Subcutaneous abdominal adipose tissue (tissue), 5 donors: ENCODE results near the gene ENOSF1.

Experiments
- H3K27ac ChIP-seq: one replicate; pipeline ENCODE4 v1.7.0; 2013; ENCODE audit warnings: low read depth, mild to moderate bottlenecking, inconsistent platforms, low read length, moderate library complexity
- H3K27me3 ChIP-seq, 5 donors: one replicate each; pipeline ENCODE4 v1.7.0; 2013; ENCODE audit warnings: low read length in 5 of 5, inconsistent platforms in 1 of 5; ENCODE audit not compliant: control insufficient read depth in 5 of 5, insufficient read depth in 4 of 5
- H3K36me3 ChIP-seq, 5 donors: one replicate each; pipeline ENCODE4 v1.7.0; 2013; ENCODE audit warnings: low read length in 5 of 5; ENCODE audit not compliant: control insufficient read depth in 5 of 5, insufficient read depth in 5 of 5
- H3K4me1 ChIP-seq, 5 donors: one replicate each; pipeline ENCODE4 v1.7.0; 2013; ENCODE audit warnings: low read length in 5 of 5, mild to moderate bottlenecking in 3 of 5, moderate library complexity in 1 of 5; ENCODE audit not compliant: control insufficient read depth in 5 of 5, insufficient read depth in 5 of 5
- H3K4me3 ChIP-seq, 5 donors: one replicate each; pipeline ENCODE4 v1.7.0; 2013; ENCODE audit warnings: low read length in 5 of 5, low read depth in 1 of 5
- H3K9ac ChIP-seq, 5 donors: one replicate each; pipeline ENCODE4 v1.7.0; 2013; ENCODE audit warnings: low read length in 5 of 5, mild to moderate bottlenecking in 4 of 5, moderate library complexity in 3 of 5
- H3K9me3 ChIP-seq, 5 donors: one replicate each; pipeline ENCODE4 v1.7.0; 2013; ENCODE audit warnings: low read length in 5 of 5; ENCODE audit not compliant: control insufficient read depth in 5 of 5
- donor health status: healthy.
- donor health status: healthy.
- donor health status: healthy.
- donor health status: healthy.
- donor health status: healthy.

ENOSF1 gene

GRCh38 chr18:708096-708495, 4.3 kb downstream of the ENOSF1 start:
- Histone ChIP-seq H3K9me3 (no peaks in the 10 kb centered on the region), H3K4me3 (no peak overlapping the region), H3K9ac (no peak overlapping the region), H3K4me1 (peaks cover 3 to 19% (median 13%) of the 10 kb centered on the region in 5 donors), H3K27me3 (no peaks in the 10 kb centered on the region), H3K27ac (no peak overlapping the region), H3K36me3 (peaks cover 0 to 30% (median 14%) of the 10 kb centered on the region in 5 donors)

- no peak overlapping the region for H3K27ac ChIP-seq
- H3K4me1 ChIP-seq = peaks cover 2 to 11% (median 7%) of the 10 kb centered on the region in 5 donors
- no peaks in the 10 kb centered on the region for H3K27me3 ChIP-seq
- no peaks in the 10 kb centered on the region for H3K9me3 ChIP-seq
- no peak overlapping the region for H3K4me3 ChIP-seq
- H3K36me3 ChIP-seq = peaks cover 0 to 30% (median 14%) of the 10 kb centered on the region in 5 donors
- no peak overlapping the region for H3K9ac ChIP-seq
Observed at GRCh38 chr18:706405-706804, 6.0 kb downstream of the ENOSF1 start.

DNA sequence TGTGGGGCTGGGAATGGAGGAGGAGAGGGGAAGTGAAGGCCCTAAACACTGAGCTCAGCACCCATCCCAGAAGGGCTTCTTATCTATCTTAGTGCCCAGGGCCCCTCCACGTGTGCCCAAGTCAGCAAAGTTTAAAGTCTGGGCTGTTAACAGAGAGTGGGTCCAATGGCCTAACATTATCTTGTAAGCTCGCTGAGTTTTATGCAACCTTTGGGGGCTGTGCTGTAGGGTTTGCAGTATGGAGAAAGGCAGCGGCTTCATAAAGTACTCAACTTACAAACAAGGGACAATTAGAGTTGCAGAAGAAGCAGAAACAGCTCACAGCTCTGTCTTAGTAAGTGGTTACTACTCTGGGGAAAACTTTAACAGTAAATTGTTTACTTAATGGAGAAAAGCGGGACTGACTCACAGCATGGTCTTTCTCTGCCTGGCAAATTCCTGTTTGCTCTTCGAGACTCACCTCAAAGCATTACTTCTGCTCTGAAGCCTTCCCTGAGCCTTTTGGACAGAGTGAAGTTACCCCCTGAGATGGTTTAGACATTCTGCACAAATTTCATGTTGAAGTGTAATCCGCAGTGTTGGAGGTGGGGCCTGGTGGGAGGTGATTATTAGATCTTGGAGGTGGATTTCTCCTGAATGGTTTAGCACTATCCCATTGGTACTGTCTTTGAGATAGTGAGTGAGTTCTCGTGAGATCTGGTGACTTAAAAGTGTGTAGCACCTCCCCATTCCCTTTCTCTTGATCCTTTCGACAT, 9.0 kb downstream of the ENOSF1 start:
- no peak overlapping the region for H3K27ac ChIP-seq
- H3K36me3 ChIP-seq = peaks cover 0 to 25% (median 13%) of the 10 kb centered on the region in 5 donors
- no peaks in the 10 kb centered on the region for H3K9me3 ChIP-seq
- H3K4me3 ChIP-seq = no peak overlapping the region
- H3K4me1 ChIP-seq = peaks cover 0 to 6% (median 0%) of the 10 kb centered on the region in 5 donors
- H3K27me3 ChIP-seq = no peaks in the 10 kb centered on the region
- no peak overlapping the region for H3K9ac ChIP-seq

DNA sequence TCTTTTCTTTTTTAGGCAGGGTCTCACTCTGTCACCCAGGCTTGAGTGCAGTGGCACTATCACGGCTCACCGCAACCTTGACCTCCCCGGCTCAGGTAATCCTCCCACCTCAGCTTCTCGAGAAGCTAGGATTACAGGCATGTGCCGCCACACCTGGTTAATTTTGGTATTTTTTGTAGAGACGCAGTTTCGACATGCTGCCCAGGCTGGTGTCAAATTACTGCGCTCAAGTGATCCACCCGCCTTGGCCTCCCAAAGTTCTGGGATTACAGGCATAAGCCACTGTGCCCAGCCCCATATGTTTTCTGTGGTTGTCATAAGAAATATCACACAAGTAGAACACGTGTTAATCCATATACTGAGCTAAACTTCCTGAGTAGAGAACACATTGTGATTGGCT, 14.6 kb downstream of the ENOSF1 start:
- Histone ChIP-seq H3K9ac (no peak overlapping the region), H3K36me3 (peaks cover 2 to 20% (median 13%) of the 10 kb centered on the region in 5 donors), H3K27ac (no peak overlapping the region), H3K27me3 (no peaks in the 10 kb centered on the region), H3K9me3 (no peaks in the 10 kb centered on the region), H3K4me1 (no peaks in the 10 kb centered on the region), H3K4me3 (no peak overlapping the region)

GRCh38 chr18:697012-697411, 15.4 kb downstream of the ENOSF1 start:
- H3K4me1 ChIP-seq = no peaks in the 10 kb centered on the region
- no peaks in the 10 kb centered on the region for H3K27me3 ChIP-seq
- H3K27ac ChIP-seq = no peak overlapping the region
- H3K4me3 ChIP-seq = no peak overlapping the region
- H3K36me3 ChIP-seq = peaks cover 2 to 27% (median 17%) of the 10 kb centered on the region in 5 donors
- H3K9me3 ChIP-seq = no peaks in the 10 kb centered on the region
- no peak overlapping the region for H3K9ac ChIP-seq

GRCh38 chr18:693466-694187, 18.8 kb downstream of the ENOSF1 start:
- Histone ChIP-seq H3K9ac (no peak overlapping the region), H3K9me3 (no peaks in the 10 kb centered on the region), H3K27ac (no peak overlapping the region), H3K4me3 (no peak overlapping the region), H3K36me3 (peaks cover 2 to 34% (median 24%) of the 10 kb centered on the region in 5 donors), H3K4me1 (no peaks in the 10 kb centered on the region), H3K27me3 (no peaks in the 10 kb centered on the region)

- no peak overlapping the region for H3K9ac ChIP-seq
- H3K4me3 ChIP-seq = no peak overlapping the region
- no peaks in the 10 kb centered on the region for H3K4me1 ChIP-seq
- peaks cover 2 to 34% (median 24%) of the 10 kb centered on the region in 5 donors for H3K36me3 ChIP-seq
- no peaks in the 10 kb centered on the region for H3K9me3 ChIP-seq
- H3K27ac ChIP-seq = no peak overlapping the region
- H3K27me3 ChIP-seq = no peaks in the 10 kb centered on the region
Observed at GRCh38 chr18:692824-693223, 19.6 kb downstream of the ENOSF1 start.

DNA sequence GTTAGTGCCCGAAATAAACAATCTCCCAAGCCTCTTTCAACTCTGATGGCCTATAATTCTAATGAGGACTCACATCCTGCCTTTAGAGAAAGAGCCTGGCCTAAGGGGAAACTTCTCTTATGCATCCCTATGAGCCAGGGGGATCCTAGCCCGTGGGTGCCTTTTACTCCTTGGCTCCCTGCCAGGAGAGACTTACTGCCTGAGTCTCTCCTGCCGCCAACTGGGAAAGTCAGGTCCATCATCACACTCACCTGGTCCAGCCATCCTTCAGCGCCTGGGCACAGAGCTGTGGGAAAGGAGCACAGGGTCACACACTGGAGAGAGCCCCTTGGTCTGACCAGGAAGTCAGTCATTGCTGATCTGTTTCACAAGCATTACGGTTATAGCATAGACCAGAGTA, 24.1 kb downstream of the ENOSF1 start:
- H3K27me3 ChIP-seq = no peaks in the 10 kb centered on the region
- H3K4me3 ChIP-seq = no peak overlapping the region
- H3K36me3 ChIP-seq = peaks cover 9 to 40% (median 27%) of the 10 kb centered on the region in 5 donors
- H3K9ac ChIP-seq = no peak overlapping the region
- H3K4me1 ChIP-seq = no peaks in the 10 kb centered on the region
- H3K9me3 ChIP-seq = no peaks in the 10 kb centered on the region
- no peak overlapping the region for H3K27ac ChIP-seq

DNA sequence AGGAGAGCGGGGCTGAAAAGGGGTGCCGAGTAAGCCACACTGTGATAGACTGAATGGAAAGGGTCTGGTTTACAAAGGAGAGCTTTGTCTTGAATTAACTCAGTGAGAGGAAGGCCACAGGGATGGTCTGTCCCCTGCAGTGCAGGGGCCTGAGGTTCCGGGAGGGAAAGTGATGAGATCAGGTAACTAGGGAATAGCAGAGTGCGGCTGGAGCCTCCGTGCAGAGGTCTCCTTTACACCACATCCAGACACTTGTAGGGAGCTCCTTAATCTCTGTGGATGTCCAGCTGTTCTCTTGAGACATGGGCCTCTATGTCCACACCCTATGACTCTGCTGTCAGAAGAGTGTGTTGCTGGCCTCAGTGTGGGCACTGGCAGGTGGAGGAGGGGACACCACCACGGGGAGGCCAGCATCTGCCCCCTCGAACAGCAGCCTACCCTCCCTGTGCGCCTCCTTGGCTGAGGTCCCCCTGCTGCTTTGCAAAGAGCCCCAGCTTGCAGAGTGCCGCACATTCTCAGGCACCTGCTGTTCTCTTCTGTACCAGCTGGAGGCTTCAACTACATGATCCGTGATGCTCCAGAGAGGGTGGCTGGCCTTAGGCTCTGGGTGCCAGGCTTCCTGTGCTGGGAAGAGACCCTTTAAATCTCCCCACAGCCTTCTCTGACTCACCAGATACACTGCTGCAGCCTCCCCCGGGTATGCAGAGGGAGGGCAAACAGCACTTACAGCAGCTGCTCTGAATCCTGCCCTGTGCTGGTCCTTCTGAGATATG, 25.9 kb downstream of the ENOSF1 start:
- Histone ChIP-seq H3K9me3 (no peaks in the 10 kb centered on the region), H3K27me3 (no peaks in the 10 kb centered on the region), H3K4me1 (no peaks in the 10 kb centered on the region), H3K4me3 (no peak overlapping the region), H3K9ac (no peak overlapping the region), H3K36me3 (peaks cover 14 to 40% (median 28%) of the 10 kb centered on the region in 5 donors), H3K27ac (no peak overlapping the region)

DNA sequence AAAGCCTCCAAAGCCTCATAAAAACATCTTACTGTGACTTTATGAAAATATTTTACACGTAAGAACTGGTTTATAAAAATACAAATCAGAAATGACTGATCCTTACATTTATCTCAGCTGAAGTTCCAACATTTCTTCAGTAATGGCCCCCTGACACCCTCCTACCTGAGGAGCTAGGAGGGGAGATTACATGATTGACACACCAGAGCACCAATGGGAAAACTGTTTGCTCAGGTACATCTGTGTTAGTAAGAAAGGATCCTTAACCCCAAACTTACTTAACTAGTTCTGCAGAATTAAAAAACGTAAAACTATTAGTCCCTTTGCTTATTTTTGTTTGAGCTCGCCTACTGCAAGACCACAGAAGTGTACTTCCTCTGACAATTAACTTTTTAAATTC, 27.0 kb downstream of the ENOSF1 start:
- H3K36me3 ChIP-seq = peaks cover 14 to 46% (median 34%) of the 10 kb centered on the region in 5 donors
- no peak overlapping the region for H3K27ac ChIP-seq
- no peaks in the 10 kb centered on the region for H3K27me3 ChIP-seq
- no peaks in the 10 kb centered on the region for H3K9me3 ChIP-seq
- H3K9ac ChIP-seq = no peak overlapping the region
- H3K4me1 ChIP-seq = no peaks in the 10 kb centered on the region
- no peak overlapping the region for H3K4me3 ChIP-seq
